K562 (cell line): ENCODE measurements around the gene ADARB2. TPM values are rescaled to one million over a fixed set of nuclear protein-coding genes. Genes with fewer than 3 reads are reported as not detected.
"Not testable (repeated sequence)": the region's sequence is repeated elsewhere in the genome, so short reads cannot be mapped to it uniquely, and the experiment has no call there.

Source experiments
- ATAC-seq: fragments of 200-7000 bp; cut with Tn5 transposase; 3 replicates; pipeline ENCODE4 v1.9.1; 2020; ENCODE audit warnings: moderate library complexity
- BruUV-seq: library from RNA; stranded (reverse); fragments of 400-500 nt; replicated peaks from 2 replicates; lab custom pipeline; 2021; lab: Mats Ljungman, UMichigan
- CTCF ChIA-PET: fragments of 300-600 bp; formaldehyde crosslinking; extraction: SDS; loops from one replicate; lab custom pipeline; 2021; ENCODE audit warnings: low intra/inter-chr PET ratio; lab: Yijun Ruan, JAX
- POLR2A ChIA-PET: fragments of 300-600, 350-650 bp; sonication (Branson Sonifier 250); formaldehyde crosslinking; extraction: SDS; loops from one replicate; lab custom pipeline; 2021; ENCODE audit warnings: antibody characterized with exemption, inconsistent platforms; lab: Yijun Ruan, JAX
- DNase-seq, 4 experiments: peaks; one replicate each; pipeline versions ENCODE4 v3.0.0 to v3.0.0-alpha.2; 2011 to 2018; ENCODE audit warnings: low spot score in 3 of 4, mixed read lengths in 3 of 4; ENCODE audit errors: extremely low read depth in 1 of 4
- FAIRE-seq: peaks from 2 replicates; lab custom pipeline; 2011; peaks lifted over from hg19 to GRCh38; lab: Jason Lieb, UNC
- H2AFZ ChIP-seq: 2 replicates; pipeline ENCODE4 v1.6.0; 2011; ENCODE audit warnings: low read depth, low read length, control low read depth, inconsistent platforms
- H3K27ac ChIP-seq: fragments of 200-600 bp; 3 replicates; pipeline ENCODE4 v1.8.0; 2011; ENCODE audit warnings: low read depth, mild to moderate bottlenecking, control low read depth, inconsistent platforms, low read length, moderate library complexity, mixed read lengths; ENCODE audit errors: extremely low read depth
- H3K27me3 ChIP-seq, 2 experiments: fragments of 300-600 bp in 1 of 2; 2 replicates in 1 of 2; 3 replicates in 1 of 2; pipeline versions ENCODE4 v1.6.0 to v1.8.0; 2011; ENCODE audit warnings: inconsistent platforms in 2 of 2, low read length in 2 of 2, mild to moderate bottlenecking in 1 of 2, mixed read lengths in 1 of 2, moderate library complexity in 1 of 2; ENCODE audit not compliant: control insufficient read depth in 2 of 2, insufficient read depth in 2 of 2
- H3K36me3 ChIP-seq: fragments of 300-600 bp; 3 replicates; pipeline ENCODE4 v1.8.0; 2011; ENCODE audit warnings: mild to moderate bottlenecking, low read length, inconsistent platforms; ENCODE audit not compliant: control insufficient read depth, insufficient read depth
- H3K4me1 ChIP-seq, 2 experiments: fragments of 200-600 bp in 1 of 2; replicated peaks in 1 of 2; 2 replicates in 1 of 2; 3 replicates in 1 of 2; pipeline versions ENCODE4 v1.5.1 to v1.8.0; 2011; ENCODE audit warnings: inconsistent platforms in 2 of 2, low read length in 2 of 2, mild to moderate bottlenecking in 1 of 2, mixed read lengths in 1 of 2, moderate library complexity in 1 of 2; ENCODE audit not compliant: control insufficient read depth in 2 of 2, insufficient read depth in 2 of 2
- H3K4me2 ChIP-seq: 2 replicates; pipeline ENCODE4 v1.6.1; 2011; ENCODE audit warnings: low read length, control low read depth, inconsistent platforms, mixed read lengths; ENCODE audit not compliant: insufficient read depth
- H3K4me3 ChIP-seq: fragments of 200-600 bp; sonication (generic), shearing (Covaris generic); 2 replicates; pipeline ENCODE4 v1.5.1; 2016; ENCODE audit warnings: control low read depth, inconsistent platforms
- H3K79me2 ChIP-seq: fragments of 200-600 bp; 3 replicates; pipeline ENCODE4 v1.8.0; 2011; ENCODE audit warnings: low read length, inconsistent platforms; ENCODE audit not compliant: control insufficient read depth, insufficient read depth
- H3K9ac ChIP-seq, 2 experiments: 2 replicates each; pipeline versions ENCODE4 v1.6.0 to v1.6.1; 2011; ENCODE audit warnings: low read depth in 2 of 2, low read length in 2 of 2, control low read depth in 1 of 2, inconsistent platforms in 1 of 2, mild to moderate bottlenecking in 1 of 2, mixed read lengths in 1 of 2; ENCODE audit not compliant: insufficient read depth in 1 of 2
- H3K9me1 ChIP-seq: one replicate; pipeline ENCODE4 v1.6.0; 2011; ENCODE audit warnings: inconsistent platforms, mild to moderate bottlenecking, low read length, moderate library complexity; ENCODE audit not compliant: control insufficient read depth, insufficient read depth
- H3K9me3 ChIP-seq: replicated peaks from 2 replicates; pipeline ENCODE4 v1.5.1; 2011; ENCODE audit warnings: low read depth, low read length, inconsistent platforms; ENCODE audit not compliant: control insufficient read depth, insufficient read depth
- H4K20me1 ChIP-seq: replicated peaks from 2 replicates; pipeline ENCODE4 v1.6.1; 2011; ENCODE audit warnings: low read length, inconsistent platforms, mixed read lengths; ENCODE audit not compliant: control insufficient read depth, insufficient read depth
- WGBS: fragments of 100-300 bp; shearing (Covaris generic); methylation state at CpG from one replicate; pipeline ENCODE4 v1.1.6; 2016; ENCODE audit warnings: low coverage, mixed read lengths; ENCODE audit not compliant: insufficient coverage; ENCODE audit errors: missing lambda C conversion rate; 5-methylcytosine and 5-hydroxymethylcytosine counted together
- in situ Hi-C: fragments of 300-500 bp; cut with MboI; formaldehyde crosslinking; loops from 4 replicates; pipeline ENCODE4 v1.15.0; 2018; ENCODE audit warnings: inconsistent platforms, mixed read lengths
- intact Hi-C: fragments of 100-400 bp; cut with micrococcal nuclease; formaldehyde crosslinking; loops from 2 replicates; pipeline ENCODE4 v1.14.2; 2022
- polyA plus RNA-seq, 8 experiments: library from polyadenylated mRNA; depleted of rRNA in 4 of 8; stranded (reverse) in 5 of 8; unstranded in 3 of 8; fragments of >200 nt; fragmentation: Nextera tagmentation in 2 of 8; fragmentation: Illumina TruSeq in 1 of 8; extraction: Ambion mirVana in 2 of 8; extraction: Trizol in 1 of 8; gene quantifications; 2 replicates each; pipeline versions ENCODE4 v1.2.1 to v1.2.3, GENCODE V29; 2011 to 2014; ENCODE audit warnings: inconsistent platforms in 1 of 8, missing spikeins in 1 of 8
- total RNA-seq, 7 experiments: library from RNA; depleted of rRNA in 6 of 7; stranded (reverse); fragments of >200 nt in 6 of 7; fragmentation: Illumina TruSeq in 2 of 7; extraction: Trizol in 2 of 7; gene quantifications; 2 replicates each; pipeline versions ENCODE4 v1.2.1 to v1.2.3, GENCODE V29; 2011 to 2021; ENCODE audit warnings: low replicate concordance in 1 of 7

The ADARB2 gene
- total and polyA plus RNA-seq, 9 of the 15 experiments (the other 6 are each of a cell fraction or from before 2014, with no cell fraction given) = not detected

- H4K20me1 ChIP-seq, H3K9me3 ChIP-seq, ATAC-seq, H3K36me3 ChIP-seq, intact Hi-C loops, H3K4me3 ChIP-seq, DNase-seq, BruUV-seq, H3K4me1 ChIP-seq, H3K27ac ChIP-seq, H3K9ac ChIP-seq, H3K9me1 ChIP-seq, CTCF ChIA-PET, H2AFZ ChIP-seq, POLR2A ChIA-PET, in situ Hi-C loops, FAIRE-seq, H3K27me3 ChIP-seq, H3K4me2 ChIP-seq, H3K79me2 ChIP-seq: not testable (repeated sequence)
- WGBS = 0% methylated on average over 8 of the region's 13 CpGs
These were observed 119.7 kb downstream of the ADARB2 start for GRCh38 chr10:1617376-1618317.

GRCh38 chr10:1616701-1617100 is 120.6 kb downstream of the ADARB2 start:
- ATAC-seq, H3K27ac ChIP-seq, BruUV-seq, H4K20me1 ChIP-seq, intact Hi-C loops, H3K9me1 ChIP-seq, H3K36me3 ChIP-seq, DNase-seq, in situ Hi-C loops, H3K4me2 ChIP-seq, H3K9me3 ChIP-seq, H3K79me2 ChIP-seq, H3K9ac ChIP-seq, POLR2A ChIA-PET, CTCF ChIA-PET, H2AFZ ChIP-seq, H3K4me3 ChIP-seq, H3K4me1 ChIP-seq, FAIRE-seq: not testable (repeated sequence)
- 0% methylated on average over 9 of the region's 9 CpGs for WGBS
- H3K27me3 ChIP-seq = peaks cover 2 to 14% of the 10 kb centered on the region in 2 experiments; a peak in 2 of 5 replicates
